Fibroblast of peridontal ligament (primary cell): ENCODE measurements around the gene SPNS3.

Source experiments
- DNase-seq: peaks from one replicate; pipeline ENCODE4 v3.0.0-alpha.2; 2010; ENCODE audit errors: extremely low read depth

The SPNS3 gene

DNA sequence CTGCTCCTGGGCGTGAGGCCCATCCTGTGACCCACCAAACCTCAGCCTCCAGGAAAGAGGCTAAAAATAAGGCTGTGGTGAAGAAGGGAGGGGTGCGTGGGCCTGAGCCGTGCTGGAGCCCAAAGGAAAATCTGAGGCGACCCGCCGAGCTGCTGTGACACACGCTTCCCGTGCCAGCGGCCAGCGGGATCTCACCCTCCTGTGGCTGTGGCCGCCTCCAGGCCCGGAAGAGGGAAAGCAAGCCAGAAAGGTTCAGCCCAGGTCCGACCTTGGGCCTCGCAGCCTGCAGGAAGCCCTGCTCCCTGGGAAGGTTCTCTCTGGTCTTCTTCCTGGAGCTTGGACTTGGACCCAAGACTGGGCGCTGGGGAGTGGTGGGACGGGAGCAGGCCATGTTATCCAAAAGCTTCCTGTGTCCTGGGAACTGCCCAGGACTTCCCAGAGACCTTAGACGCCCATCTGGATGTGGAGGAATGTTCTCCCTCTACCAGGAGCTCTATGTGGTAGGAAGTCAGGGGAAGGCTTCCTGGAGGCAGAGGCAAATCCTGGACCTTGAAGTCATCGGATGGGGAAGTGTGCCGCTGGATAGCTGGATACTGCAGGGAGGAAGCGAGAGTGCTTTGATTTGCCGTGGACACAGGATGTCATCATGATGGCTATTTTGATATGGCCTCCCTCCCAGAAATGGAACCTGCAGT is 76.3 kb downstream of the SPNS3 start:
- no peak for DNase-seq

DNA sequence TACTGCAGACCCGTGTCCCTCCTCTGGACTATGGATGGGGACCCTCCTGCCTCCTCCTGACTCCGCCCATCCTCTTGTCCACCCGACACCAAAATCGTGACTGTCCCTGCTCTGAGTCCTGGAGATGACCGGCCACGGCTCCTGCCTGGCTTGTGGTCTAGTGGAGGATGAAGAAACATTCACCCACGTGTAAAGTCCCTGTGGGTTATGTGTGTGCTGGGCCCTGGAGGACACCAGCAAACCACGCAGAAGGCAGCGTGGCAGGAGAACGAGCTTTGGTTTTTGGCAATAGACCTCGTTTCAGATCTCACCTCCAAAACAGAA is 76.8 kb downstream of the SPNS3 start:
- no peak for DNase-seq

DNA sequence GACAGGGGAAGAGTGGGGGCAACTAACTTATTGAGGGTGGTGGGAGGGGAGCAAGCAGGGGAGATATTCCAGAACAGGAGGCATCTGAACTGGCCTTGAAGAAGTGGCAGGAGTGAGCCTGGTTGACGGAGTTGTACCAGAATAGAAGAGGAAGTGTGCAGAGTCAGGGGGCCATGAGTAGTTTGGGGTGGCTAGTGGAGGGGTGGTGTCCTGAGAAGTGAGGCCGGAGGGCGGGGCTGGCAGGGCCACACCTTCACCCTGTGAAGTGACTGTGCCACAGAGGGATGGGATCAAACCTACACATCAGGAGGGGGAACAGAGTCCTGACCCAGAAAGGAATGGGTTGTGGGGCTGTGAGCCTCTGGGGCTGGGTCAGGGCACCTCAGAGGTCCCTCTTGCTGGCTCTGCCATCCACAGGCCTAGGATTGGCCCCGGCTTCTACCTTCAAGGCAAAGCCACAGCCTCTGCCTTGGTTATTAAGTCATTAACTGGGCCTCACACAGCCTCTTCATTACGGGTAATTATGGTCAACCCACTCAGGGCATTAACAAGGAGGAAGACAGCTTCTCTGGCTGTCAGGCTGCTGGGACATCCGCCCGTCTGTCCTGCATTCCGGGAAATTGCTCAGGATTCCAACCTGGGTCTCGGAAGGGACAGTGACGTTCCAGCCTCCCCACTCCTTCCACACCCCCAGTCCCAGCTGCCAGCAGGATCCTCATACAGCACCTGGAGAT is 77.6 kb downstream of the SPNS3 start:
- no peak for DNase-seq

DNA sequence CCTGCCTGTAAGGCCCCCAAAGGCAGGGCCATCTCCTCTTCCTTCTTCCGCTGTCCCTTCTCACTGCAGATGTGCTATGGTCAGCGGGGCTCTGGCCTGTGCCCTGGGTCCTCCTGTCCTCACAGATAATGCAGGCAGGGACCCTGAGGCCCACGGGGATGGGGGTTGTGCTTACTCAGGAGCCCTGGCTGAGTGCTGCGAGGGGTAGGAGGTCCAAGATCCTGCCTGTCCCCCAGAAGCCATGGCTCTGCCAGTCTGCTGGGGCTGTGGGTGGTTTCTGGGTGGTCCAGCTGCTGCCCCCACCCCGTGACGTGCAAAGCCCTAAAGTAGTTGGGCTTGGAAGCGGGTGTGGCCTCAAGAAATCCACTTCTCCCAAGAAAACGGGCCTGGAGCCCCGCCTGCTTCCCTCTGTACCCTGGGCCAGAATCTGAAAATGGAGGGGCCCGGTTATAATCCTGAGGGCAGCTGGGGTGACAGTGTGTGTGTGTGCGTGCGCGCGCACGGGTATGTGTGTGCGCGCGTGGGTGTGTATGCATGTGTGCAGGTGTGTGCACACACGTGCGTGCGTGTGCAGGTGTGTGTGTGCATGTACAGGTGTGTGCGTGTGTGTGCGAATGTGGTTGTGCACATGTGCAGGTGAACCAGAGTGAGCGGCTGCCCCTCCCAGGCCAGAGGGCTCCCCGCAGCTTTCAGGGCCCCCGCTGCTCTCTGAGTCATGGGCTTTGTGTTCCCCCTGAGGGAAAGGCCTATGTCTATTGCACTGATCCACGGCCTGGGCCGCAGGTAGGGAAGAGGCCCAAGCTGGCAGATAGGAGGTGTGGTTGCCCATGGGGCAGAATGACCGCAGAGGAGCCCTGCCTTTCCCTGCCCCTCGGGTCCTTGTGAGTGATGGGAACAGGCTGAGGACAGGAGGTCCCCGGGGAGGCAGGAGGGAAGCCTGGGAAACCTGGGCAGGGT is 78.7 kb downstream of the SPNS3 start:
- no peak for DNase-seq

DNA sequence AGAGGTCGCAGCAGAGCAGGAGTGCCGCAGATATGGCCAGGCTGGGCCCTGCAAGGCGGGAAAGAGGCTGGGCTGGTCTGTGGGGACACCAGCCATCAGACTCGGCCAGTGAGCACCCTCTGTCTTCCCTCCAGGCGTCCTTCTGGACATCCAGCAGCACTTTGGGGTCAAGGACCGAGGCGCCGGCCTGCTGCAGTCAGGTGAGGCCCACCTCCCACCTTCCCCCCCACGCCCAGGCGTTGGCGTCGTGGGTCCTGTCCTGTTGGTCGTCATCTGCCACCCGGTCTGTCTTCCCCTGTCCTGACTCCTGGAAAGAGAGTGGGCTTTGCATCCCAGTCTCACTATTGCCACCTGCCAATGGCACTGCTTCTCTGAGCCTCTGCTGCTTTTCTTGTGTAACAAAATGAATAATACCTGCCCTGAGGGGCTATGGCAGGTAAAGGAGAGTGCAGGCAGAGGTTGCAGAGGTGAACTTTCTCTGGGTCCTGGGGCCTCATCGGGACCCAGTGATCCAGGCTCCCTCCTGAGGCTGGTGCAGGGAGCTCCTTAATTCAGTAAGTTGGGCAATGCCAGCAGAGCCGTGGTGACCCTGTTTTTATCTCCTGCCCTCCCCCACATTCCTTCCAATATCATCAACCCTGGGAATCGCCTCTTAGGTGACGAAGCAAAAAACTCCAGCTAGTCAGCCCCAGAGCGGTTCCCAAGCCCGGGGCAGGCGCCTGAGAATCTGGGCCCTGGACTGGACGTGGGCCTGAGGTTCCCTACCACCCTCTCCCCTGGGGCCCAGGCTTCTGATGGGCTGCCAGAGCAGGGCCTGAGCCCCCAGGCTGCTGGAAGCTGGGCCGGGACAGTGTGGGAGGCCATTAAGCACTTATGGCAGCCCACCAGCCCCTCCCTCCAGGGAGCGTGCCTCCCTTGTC is 79.6 kb downstream of the SPNS3 start:
- no peak for DNase-seq

DNA sequence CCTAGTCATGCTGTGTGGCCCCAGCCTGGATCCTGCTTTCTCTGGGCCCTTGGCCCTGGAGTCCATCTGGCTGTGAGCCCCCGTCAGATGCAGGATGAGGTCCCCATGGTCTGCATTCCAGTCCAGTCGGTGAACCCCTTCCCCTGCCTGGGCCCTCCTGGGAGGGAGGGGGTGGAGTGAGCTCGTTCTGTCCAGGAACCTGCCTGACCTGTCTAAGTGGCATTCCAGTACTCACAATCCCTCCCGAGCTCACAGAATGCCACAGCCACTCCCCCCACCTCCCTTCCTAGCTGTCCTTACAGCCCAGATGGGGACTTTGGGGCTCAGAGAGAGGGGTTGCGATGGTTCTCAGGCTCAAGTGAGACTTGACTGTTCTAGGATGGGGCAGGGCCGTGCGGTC is 80.5 kb downstream of the SPNS3 start:
- DNase-seq, result no peak

DNA sequence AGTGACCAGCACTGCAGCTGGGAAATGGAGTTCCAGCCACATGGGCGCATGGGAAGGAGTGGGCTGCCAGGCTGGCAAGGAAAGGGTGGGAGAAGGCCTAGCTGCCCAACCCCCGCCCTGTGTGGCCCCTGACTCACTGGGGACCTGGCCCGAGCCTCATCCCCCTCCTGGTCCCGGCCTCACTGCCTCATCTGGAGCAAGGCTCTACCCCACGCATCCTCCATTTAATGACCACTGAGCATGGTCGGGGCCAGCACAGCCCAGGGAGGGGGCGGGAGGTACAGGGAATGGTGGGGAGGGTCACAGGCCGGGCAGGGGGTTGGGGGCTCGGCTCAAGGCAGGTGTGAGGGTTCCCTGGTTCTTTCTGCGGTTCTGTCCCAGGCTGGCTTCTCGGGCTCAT is 81.0 kb downstream of the SPNS3 start:
- DNase-seq, result no peak

DNA sequence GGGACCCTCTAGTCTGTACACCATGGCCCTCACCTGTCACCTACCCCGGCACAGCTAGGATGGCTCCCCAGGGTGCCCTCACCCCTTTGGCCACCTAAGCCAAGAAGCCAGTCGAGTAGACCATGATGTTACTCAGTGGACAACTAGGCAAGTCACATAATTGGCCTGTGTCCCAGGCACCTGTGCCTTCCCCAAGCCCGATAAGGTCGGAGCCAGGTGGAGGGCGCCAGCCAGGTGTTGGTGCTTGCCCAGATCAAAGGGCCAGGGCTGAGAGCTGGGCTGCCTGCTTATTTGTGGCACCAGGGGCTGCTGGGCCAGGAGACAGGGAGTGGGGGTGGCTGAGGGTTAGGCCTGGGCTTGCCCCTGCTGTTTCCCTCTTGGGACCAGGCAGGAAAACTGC is 81.8 kb downstream of the SPNS3 start:
- no peak for DNase-seq

DNA sequence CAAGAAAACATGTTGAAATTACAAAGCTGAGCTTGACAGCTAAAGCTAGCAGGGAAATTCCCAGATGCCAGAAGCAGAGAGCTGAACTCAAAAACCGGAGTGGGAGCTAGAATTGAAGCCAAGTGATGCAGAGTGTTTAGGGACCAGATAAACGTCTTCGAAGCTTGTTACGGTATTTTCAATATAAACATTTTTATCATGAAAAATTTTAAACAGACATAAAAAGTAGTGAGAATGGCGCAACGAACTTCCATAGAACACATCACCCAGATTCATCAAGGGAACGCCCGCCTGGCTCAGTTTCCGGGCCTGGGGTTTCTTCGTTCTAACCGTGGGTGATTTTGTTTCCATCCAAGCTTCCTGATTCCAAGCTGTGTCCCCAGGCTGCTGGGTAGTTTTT is 83.0 kb downstream of the SPNS3 start:
- peak; percentile 7 for DNase-seq

DNA sequence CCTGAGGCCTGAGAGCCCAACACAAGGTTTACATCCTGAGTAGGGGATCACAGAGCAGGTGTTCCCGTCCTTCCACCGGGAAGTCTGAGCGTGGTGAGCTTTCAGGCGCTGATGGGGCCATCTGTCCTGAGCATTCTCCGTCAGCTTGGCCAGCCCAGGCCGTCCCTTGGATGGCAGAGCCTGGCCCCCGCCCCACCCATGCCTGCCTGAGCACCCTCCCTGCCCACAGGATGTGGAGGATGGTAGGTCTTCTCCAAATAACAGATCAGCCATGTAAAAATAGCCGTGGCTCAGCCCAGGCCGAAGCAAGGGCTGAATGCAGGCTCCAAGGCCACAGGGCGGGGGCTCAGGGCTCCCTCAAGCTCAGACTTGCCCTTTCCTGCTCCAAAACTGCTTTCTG is 85.2 kb downstream of the SPNS3 start:
- no peak for DNase-seq

DNA sequence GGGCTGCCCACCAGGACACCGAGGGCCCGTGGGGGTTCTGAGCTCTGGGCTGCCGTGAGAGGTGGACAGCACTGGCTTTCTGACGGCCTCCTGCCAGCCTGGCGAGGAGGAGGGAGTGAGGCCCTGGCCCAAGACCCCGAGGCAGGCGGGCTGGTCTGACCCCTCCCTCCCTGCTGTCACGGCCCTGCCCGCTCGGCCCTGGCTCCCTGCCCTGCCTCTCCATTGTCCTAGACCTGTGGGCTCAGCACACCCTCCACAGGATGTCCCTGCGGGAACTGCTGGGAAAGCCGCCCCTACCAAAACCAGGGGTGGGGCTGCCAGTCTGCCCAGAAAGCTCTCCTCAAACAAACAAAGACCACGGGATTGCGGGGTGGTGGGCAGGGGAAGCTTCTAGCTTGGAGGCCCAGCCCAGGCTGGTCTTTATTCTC is 85.6 kb downstream of the SPNS3 start:
- no peak for DNase-seq

DNA sequence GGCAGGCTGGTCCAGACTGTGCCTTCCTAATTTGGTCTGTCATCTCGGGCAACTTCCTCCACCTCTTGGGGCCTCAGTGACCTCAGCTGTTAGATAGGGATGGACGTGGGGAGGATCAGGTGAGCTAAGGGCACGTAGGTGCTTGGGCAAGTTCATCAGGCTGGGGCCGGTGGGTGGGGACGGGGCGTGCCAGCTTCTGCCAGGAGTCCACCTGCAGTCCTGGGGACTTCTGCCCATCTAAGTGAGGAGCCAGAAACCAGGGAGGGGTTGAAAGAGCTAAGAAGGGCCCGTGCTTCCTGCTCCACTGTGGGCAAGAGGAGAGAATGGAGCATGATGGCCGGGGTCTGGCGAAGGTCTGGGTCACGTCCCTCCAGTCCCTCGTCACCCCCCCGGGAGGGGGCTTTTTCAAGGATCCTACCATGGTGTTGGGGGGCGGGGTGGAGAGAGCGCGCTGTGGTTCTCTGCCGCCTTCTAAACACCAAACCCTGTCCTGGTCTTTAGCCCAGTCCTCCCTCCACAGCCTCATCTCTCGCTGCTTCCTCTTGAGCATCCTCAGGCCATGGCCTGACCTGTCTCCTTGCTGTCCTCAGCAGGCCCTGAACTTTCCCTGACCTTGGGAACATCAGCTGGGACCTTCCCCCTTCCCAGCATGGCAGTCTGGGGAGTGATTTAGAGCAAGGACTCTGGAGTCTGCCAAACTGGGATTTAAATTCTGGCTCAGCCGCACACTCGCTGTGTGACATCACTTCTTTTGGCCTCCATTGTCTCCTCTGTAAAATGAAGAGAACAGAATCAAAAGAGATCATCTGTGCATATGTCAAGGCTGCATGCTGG is 86.5 kb downstream of the SPNS3 start:
- no peak for DNase-seq

DNA sequence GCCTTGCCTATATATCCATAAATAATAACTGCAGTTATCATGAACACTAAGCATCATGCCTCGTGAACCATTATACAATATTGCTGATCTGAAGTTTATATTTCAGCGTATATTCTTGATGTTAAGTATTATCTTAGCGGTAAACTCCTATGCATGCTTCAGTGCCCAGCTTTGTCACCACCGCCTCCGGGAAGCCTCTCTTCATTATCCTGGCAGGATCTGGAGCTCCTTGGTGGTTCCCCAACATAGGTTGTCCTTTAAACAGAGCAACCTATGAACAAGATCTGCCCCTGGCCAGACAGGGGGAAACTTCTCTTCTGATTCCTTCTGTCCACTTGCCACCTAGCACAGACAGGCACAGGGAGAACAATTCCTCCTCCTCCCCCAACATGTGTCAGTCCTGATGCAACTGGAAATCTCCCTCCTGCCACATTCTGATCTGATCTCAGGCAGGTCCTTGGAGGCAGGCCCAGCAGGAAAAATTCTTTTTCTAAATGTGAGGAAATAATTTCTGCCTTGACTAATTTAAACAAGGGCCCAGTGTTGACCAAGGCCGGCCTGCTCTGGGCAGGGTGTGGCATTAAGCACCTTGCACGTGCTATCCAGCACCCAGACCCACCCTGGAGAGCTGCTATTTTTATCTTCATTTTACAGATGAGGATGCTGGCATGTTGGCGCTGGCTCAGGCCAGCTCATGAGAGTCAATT is 87.3 kb downstream of the SPNS3 start:
- DNase-seq, result no peak

DNA sequence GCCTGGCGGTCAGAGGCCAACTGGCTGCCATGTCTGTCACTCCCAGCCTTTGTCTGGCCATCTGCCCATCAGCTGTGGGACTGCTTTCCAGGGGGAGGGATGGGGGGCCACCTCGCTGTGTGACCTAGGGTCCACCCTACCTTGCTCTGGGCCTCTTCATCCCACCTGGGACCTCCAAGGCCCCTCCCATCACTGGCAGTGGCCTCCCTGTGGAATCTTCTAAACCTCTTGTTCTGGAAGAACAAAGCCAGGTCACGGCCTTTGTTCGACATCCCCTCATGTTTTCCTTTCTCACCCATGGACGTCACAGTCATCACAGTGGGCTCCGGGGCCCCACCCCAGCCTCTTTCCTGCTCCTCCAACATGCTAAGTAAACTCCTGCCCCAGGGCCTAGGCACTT is 88.9 kb downstream of the SPNS3 start:
- DNase-seq, result no peak

DNA sequence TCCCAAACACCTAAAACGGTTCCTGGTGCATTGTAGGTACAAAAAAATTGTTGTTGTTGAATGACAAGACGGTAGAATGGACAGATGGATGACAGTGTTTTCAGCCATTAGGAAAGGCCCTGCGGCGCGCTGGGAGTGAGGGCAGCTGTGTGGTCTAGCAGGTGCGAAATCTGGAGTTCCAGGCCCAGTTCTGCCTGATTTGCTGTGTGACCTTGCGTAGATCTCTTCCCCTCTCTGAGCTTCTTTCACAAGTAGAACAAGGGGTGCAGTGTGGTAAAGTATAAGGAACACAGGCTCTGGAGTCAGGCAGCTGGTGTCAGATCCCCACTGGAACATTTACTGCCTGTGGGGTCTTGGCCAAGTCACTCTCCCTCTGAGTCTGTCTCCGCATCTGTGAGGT is 90.2 kb downstream of the SPNS3 start:
- DNase-seq, result no peak

DNA sequence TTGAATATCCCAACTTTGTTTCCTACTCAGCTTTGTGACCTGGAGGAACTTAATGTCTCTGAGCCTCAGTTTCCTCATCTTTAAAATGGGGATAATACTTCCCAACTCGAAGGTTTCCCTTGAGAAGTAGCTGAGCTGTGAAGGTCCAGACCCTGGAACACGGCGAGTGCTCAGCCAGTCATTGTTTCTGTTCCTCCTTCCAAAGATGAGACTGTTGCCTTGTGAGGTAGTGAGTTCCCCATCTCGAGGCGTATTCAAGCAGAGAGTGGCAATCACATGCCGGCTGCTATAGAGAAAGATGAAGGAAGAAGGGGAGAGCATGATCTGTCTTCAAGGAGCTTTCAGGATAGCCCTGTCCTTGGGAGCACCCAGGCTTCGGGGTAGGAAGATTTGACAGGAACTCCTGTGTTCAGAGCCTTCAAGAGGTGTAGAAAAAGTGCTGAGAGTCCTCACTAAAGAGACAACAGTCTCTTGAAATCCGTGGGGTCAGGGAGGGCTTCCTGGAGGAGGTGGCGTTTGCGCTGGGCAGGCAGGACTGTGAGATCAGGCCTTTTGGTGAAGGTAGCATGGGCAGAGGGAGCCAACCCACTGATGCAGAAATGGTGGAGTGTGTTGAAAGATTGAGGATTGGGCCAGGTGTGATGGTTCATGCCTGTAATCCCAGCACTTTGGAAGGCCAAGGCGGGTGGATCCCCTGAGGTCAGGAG is 92.1 kb downstream of the SPNS3 start:
- no peak for DNase-seq

DNA sequence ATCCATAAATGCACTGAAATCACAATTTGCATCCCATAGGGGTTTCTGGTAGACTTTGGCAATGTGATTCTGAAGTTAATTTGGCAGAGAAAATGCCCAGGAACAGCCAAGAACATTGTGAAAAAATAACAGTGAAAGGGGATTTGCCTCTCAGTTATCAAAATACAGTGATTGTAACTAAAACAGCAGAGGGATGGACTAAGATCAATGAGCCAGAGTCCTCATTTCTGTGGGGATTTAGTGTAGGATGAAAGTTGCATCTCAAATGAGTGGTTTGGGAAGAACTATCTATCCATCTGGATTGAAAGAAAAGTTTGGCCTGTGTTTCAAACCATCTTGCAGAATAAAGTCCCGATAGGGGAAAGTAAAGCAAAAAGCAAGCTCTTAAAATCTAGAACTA is 93.4 kb downstream of the SPNS3 start:
- no peak for DNase-seq

DNA sequence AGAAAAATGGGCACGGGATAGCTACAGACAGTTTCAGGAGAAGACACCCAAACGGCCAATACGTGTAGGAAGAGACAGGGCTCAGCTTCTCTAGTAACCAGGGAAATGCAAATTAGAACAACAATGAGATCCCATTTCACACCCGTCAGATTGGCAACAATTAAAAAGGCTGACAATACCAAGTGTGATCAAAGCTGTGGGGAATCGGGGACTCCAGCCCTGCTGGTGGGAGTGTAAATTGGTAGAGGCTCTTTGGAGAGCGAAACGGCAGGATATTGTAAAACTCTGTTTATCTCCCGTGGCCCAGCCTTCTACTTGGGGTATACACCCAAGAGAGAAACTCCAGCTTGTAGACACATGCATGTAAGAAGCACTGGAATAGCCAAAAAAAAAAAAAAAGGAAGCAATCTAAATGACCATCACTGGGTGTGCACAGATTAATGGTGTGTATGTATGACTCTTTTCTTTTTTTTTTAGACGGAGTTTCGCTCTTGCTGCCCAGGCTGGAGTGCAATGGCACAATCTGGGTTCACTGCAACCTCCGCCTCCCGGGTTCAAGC is 93.9 kb downstream of the SPNS3 start:
- DNase-seq, result no peak

DNA sequence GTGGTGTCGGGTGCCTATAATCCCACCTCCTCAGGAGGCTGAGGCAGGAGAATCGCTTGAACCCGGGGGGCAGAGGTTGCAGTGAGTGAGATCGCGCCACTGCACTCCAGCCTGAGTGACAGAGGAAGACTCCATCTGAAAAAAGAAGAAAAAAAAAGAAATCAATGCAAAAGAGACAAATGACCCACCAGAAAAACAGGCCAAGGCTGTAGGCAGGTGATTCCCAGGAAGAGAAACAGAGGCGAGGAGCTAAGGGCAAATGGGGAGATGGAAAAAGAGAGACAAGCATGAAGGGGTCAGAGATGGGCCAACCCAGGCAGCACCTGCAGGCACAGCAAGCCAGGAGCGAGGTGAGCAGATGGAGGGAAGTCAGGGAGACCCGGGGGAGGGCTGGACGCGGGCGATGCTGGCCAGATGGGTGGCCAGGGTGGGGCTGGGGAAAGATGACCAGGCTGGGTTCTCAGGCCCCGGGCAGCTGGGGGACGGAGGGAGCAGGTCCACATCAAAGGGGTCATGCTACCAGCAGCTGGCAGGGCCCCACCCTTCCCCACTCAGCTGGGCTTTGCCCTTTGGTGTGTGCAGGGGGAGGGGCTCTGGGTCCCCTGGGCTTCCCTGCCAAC is 95.9 kb downstream of the SPNS3 start:
- no peak for DNase-seq
